GM12892 (cell line): Measurements from ENCODE around the gene STK32C.

ENCODE experiments used
- POLR2A ChIP-seq: IDR thresholded peaks from 2 replicates; pipeline ENCODE4 v1.6.1; 2011; ENCODE audit warnings: low read depth, low read length, control low read depth
- POLR2AphosphoS5 ChIP-seq: IDR thresholded peaks from 2 replicates; pipeline ENCODE4 v1.6.1; 2011; ENCODE audit warnings: low read depth, low read length, control low read depth
- TAF1 ChIP-seq: IDR thresholded peaks from 2 replicates; pipeline ENCODE4 v1.6.1; 2011; ENCODE audit warnings: low read depth, mild to moderate bottlenecking, control low read depth, low read length, borderline replicate concordance

- TF ChIP-seq POLR2A (no peak), TAF1 (no peak), POLR2AphosphoS5 (no peak)
Measured at GRCh38 chr10:132226586-132227405, 81.0 kb downstream of the STK32C start.
